Measurements from ENCODE around the gene TCEANC2.

TCEANC2 gene

GRCh38 chr1:54108156-54108555 lies 54.7 kb downstream of the TCEANC2 start:
- no peak for TF ChIP-seq CTCF (IDR thresholded peaks at IDR 0.05; ENCODE audit: low read depth, low read length)
- no peak overlapping the region for H3K27ac ChIP-seq (ENCODE audit: low read length)
- H4K20me1 ChIP-seq (ENCODE audit: insufficient read depth, low read length): no peaks in the 10 kb centered on the region
- no peaks in the 10 kb centered on the region for H3K4me1 ChIP-seq (ENCODE audit: low read length)
- no peaks in the 10 kb centered on the region for H3K27me3 ChIP-seq (ENCODE audit: low read depth, low read length)
- no peak overlapping the region for H3K4me3 ChIP-seq (ENCODE audit: low read length)
- H2AFZ ChIP-seq (ENCODE audit: low read depth, low read length): no peak overlapping the region
- H3K4me2 ChIP-seq (ENCODE audit: low read length): no peak overlapping the region
- no peaks in the 10 kb centered on the region for H3K79me2 ChIP-seq (ENCODE audit: low read length)
- H3K36me3 ChIP-seq (replicated peaks; ENCODE audit: low read depth, low read length): no peaks in the 10 kb centered on the region
- H3K9ac ChIP-seq (ENCODE audit: low read length): no peak overlapping the region
- no peaks in the 10 kb centered on the region for H3K9me3 ChIP-seq (ENCODE audit: insufficient read depth, low read length)

- no peaks in the 10 kb centered on the region for H3K36me3 ChIP-seq (replicated peaks; ENCODE audit: low read depth, low read length)
- no peaks in the 10 kb centered on the region for H3K9me3 ChIP-seq (ENCODE audit: insufficient read depth, low read length)
- no peak overlapping the region for H3K9ac ChIP-seq (ENCODE audit: low read length)
- H3K4me1 ChIP-seq (ENCODE audit: low read length): no peaks in the 10 kb centered on the region
- no peak overlapping the region for H3K4me2 ChIP-seq (ENCODE audit: low read length)
- no peak overlapping the region for H3K4me3 ChIP-seq (ENCODE audit: low read length)
- H2AFZ ChIP-seq (ENCODE audit: low read depth, low read length): no peak overlapping the region
- no peaks in the 10 kb centered on the region for H3K79me2 ChIP-seq (ENCODE audit: low read length)
- TF ChIP-seq CTCF (IDR thresholded peaks at IDR 0.05; ENCODE audit: low read depth, low read length) (no peak), EZH2phosphoT487 (IDR thresholded peaks at IDR 0.05; ENCODE audit: low read depth) (no peak)
- H3K27ac ChIP-seq (ENCODE audit: low read length): no peak overlapping the region
- H3K27me3 ChIP-seq (ENCODE audit: low read depth, low read length): no peaks in the 10 kb centered on the region
- no peaks in the 10 kb centered on the region for H4K20me1 ChIP-seq (ENCODE audit: insufficient read depth, low read length)
Measured at GRCh38 chr1:54109129-54110090, 56.0 kb downstream of the TCEANC2 start.

- Histone ChIP-seq H3K27ac (ENCODE audit: low read length) (no peak overlapping the region), H2AFZ (ENCODE audit: low read depth, low read length) (no peak overlapping the region), H3K4me2 (ENCODE audit: low read length) (no peak overlapping the region), H3K79me2 (ENCODE audit: low read length) (no peaks in the 10 kb centered on the region), H3K27me3 (ENCODE audit: low read depth, low read length) (no peaks in the 10 kb centered on the region), H3K4me1 (ENCODE audit: low read length) (no peaks in the 10 kb centered on the region), H3K9me3 (ENCODE audit: insufficient read depth, low read length) (no peaks in the 10 kb centered on the region), H3K4me3 (ENCODE audit: low read length) (no peak overlapping the region), H3K36me3 (replicated peaks; ENCODE audit: low read depth, low read length) (no peaks in the 10 kb centered on the region), H3K9ac (ENCODE audit: low read length) (no peak overlapping the region), H4K20me1 (ENCODE audit: insufficient read depth, low read length) (no peaks in the 10 kb centered on the region)
- TF ChIP-seq EZH2phosphoT487 (IDR thresholded peaks at IDR 0.05; ENCODE audit: low read depth) (no peak), CTCF (IDR thresholded peaks at IDR 0.05; ENCODE audit: low read depth, low read length) (no peak)
Measured at GRCh38 chr1:54110996-54111395, 57.6 kb downstream of the TCEANC2 start.

GRCh38 chr1:54111624-54112023 lies 58.2 kb downstream of the TCEANC2 start:
- no peaks in the 10 kb centered on the region for H3K27me3 ChIP-seq (ENCODE audit: low read depth, low read length)
- no peaks in the 10 kb centered on the region for H3K4me1 ChIP-seq (ENCODE audit: low read length)
- no peak overlapping the region for H3K4me3 ChIP-seq (ENCODE audit: low read length)
- H3K79me2 ChIP-seq (ENCODE audit: low read length): no peaks in the 10 kb centered on the region
- H2AFZ ChIP-seq (ENCODE audit: low read depth, low read length): no peak overlapping the region
- H3K9me3 ChIP-seq (ENCODE audit: insufficient read depth, low read length): no peaks in the 10 kb centered on the region
- no peak for TF ChIP-seq CTCF (IDR thresholded peaks at IDR 0.05; ENCODE audit: low read depth, low read length)
- TF ChIP-seq EZH2phosphoT487 (IDR thresholded peaks at IDR 0.05; ENCODE audit: low read depth): no peak
- H3K27ac ChIP-seq (ENCODE audit: low read length): no peak overlapping the region
- H3K4me2 ChIP-seq (ENCODE audit: low read length): no peak overlapping the region
- H3K36me3 ChIP-seq (replicated peaks; ENCODE audit: low read depth, low read length): no peaks in the 10 kb centered on the region
- H4K20me1 ChIP-seq (ENCODE audit: insufficient read depth, low read length): no peaks in the 10 kb centered on the region
- no peak overlapping the region for H3K9ac ChIP-seq (ENCODE audit: low read length)
